ENCODE data around the gene SLC52A1.
A peak's percentile ranks its signal among the peaks of the same experiment; 100 is the strongest.

The SLC52A1 gene

GRCh38 chr17:4986951-4987766, 48.1 kb downstream of the SLC52A1 start, which contains the start of gene CAMTA2:
CAMTA2 (minus strand) TSS chr17:4987675; CDS start chr17:4986222, 1,453 bp downstream.
- DNase-seq: peak; percentile 60

GRCh38 chr17:4986403-4986802, 48.8 kb downstream of the SLC52A1 start:
- DNase-seq: no peak
